DMS 273 (cell line): ENCODE data around the gene ELAVL1.
"Not testable (repeated sequence)": the region's sequence is repeated elsewhere in the genome, so short reads cannot be mapped to it uniquely, and the experiment has no call there.

ENCODE experiments used
- DNase-seq: peaks from one replicate; lab custom pipeline; 2025; ENCODE audit not compliant: unreplicated experiment; lab: John Stamatoyannopoulos, UW

ELAVL1 gene

GRCh38 chr19:8005534-8006256 lies at the start of gene ELAVL1:
ELAVL1 (minus strand) TSS chr19:8005641; CDS start chr19:7991815, 13,826 bp downstream.
- DNase-seq = peak; percentile 97

- no peak for DNase-seq
These were observed 48.7 kb upstream of the ELAVL1 start for GRCh38 chr19:8054169-8054568.

GRCh38 chr19:8052464-8052859 lies 47.0 kb upstream of the ELAVL1 start, which contains the start of gene CCL25:
CCL25 (plus strand) TSS chr19:8052760; CDS start chr19:8053050, 290 bp downstream.
- DNase-seq = no peak

GRCh38 chr19:8050274-8051096 lies 45.0 kb upstream of the ELAVL1 start:
- peak; percentile 98 for DNase-seq

- DNase-seq = peak; percentile 46
These were observed 41.2 kb upstream of the ELAVL1 start for GRCh38 chr19:8046569-8047165.

GRCh38 chr19:8045872-8046568 lies 40.6 kb upstream of the ELAVL1 start:
- DNase-seq = peak; percentile 47

GRCh38 chr19:8044018-8044417 lies 38.6 kb upstream of the ELAVL1 start:
- DNase-seq = no peak

- no peak for DNase-seq
These were observed 37.5 kb upstream of the ELAVL1 start for GRCh38 chr19:8042900-8043299.

- DNase-seq = peak; percentile 91
These were observed 36.1 kb upstream of the ELAVL1 start for GRCh38 chr19:8041531-8041931.

GRCh38 chr19:8039231-8039630 lies 33.8 kb upstream of the ELAVL1 start:
- DNase-seq = no peak

GRCh38 chr19:8038815-8039214 lies 33.4 kb upstream of the ELAVL1 start:
- no peak for DNase-seq

GRCh38 chr19:8036434-8037099 lies 31.1 kb upstream of the ELAVL1 start:
- DNase-seq = peak; percentile 97

- no peak for DNase-seq
These were observed 28.7 kb upstream of the ELAVL1 start for GRCh38 chr19:8034178-8034525.

GRCh38 chr19:8033287-8034177 lies 28.1 kb upstream of the ELAVL1 start:
- DNase-seq = not testable (repeated sequence)

GRCh38 chr19:8030960-8031359 lies 25.5 kb upstream of the ELAVL1 start:
- DNase-seq = no peak

- peak; percentile 38 for DNase-seq
These were observed 23.6 kb upstream of the ELAVL1 start for GRCh38 chr19:8028951-8029491.

GRCh38 chr19:8025316-8025715 lies 19.9 kb upstream of the ELAVL1 start:
- no peak for DNase-seq

- not testable (repeated sequence) for DNase-seq
These were observed 18.8 kb upstream of the ELAVL1 start for GRCh38 chr19:8024256-8024655.

- DNase-seq = no peak
These were observed 17.9 kb upstream of the ELAVL1 start for GRCh38 chr19:8023371-8023770.
